OCI-LY1 (cell line): ENCODE results near the gene STEAP1B.
A peak's percentile ranks its signal among the peaks of the same experiment; 100 is the strongest.
"Not testable (repeated sequence)": the region's sequence is repeated elsewhere in the genome, so short reads cannot be mapped to it uniquely, and the experiment has no call there.

Experiments
- H2AFZ ChIP-seq: fragments of 200-600 bp; sonication (generic), shearing (Covaris generic); 2 replicates; pipeline ENCODE4 v1.6.0; 2014; ENCODE audit warnings: antibody characterized with exemption, mild to moderate bottlenecking, low read length
- H3F3A ChIP-seq: fragments of 200-600 bp; sonication (generic), shearing (Covaris generic); 2 replicates; pipeline ENCODE4 v1.6.0; 2014; ENCODE audit warnings: mild to moderate bottlenecking, antibody characterized with exemption, low read length, moderate library complexity; ENCODE audit not compliant: insufficient read depth
- H3K27ac ChIP-seq: fragments of 200-600 bp; sonication (generic); 2 replicates; pipeline ENCODE4 v1.5.1; 2014; ENCODE audit warnings: low read length, mixed run types, mild to moderate bottlenecking, low read depth; ENCODE audit not compliant: poor library complexity, severe bottlenecking
- H3K27me3 ChIP-seq: fragments of 200-600 bp; sonication (generic); 2 replicates; pipeline ENCODE4 v1.6.0; 2014; ENCODE audit warnings: antibody characterized with exemption, mild to moderate bottlenecking, low read length, moderate library complexity; ENCODE audit not compliant: insufficient read depth
- H3K36me3 ChIP-seq: fragments of 200-600 bp; sonication (generic); 2 replicates; pipeline ENCODE4 v1.6.1; 2014; ENCODE audit warnings: mild to moderate bottlenecking, antibody characterized with exemption, low read length, moderate library complexity, mixed read lengths; ENCODE audit not compliant: insufficient read depth
- H3K4me1 ChIP-seq: fragments of 200-600 bp; sonication (generic); 2 replicates; pipeline ENCODE4 v1.5.1; 2014; ENCODE audit warnings: mild to moderate bottlenecking, low read length, moderate library complexity; ENCODE audit not compliant: insufficient read depth, severe bottlenecking
- H3K4me2 ChIP-seq: fragments of 200-600 bp; sonication (generic), shearing (Covaris generic); 2 replicates; pipeline ENCODE4 v1.6.1; 2014; ENCODE audit warnings: low read length
- H3K4me3 ChIP-seq: fragments of 200-600 bp; sonication (generic); 2 replicates; pipeline ENCODE4 v1.5.1; 2014; ENCODE audit warnings: low read length, low read depth, mild to moderate bottlenecking, mixed read lengths; ENCODE audit not compliant: poor library complexity, severe bottlenecking
- H3K79me2 ChIP-seq: fragments of 200-600 bp; shearing (Covaris generic); 2 replicates; pipeline ENCODE4 v1.6.1; 2016; ENCODE audit warnings: mixed run types, low read length, mixed read lengths; ENCODE audit not compliant: insufficient read depth
- H3K9ac ChIP-seq: fragments of 200-600 bp; sonication (generic), shearing (Covaris generic); 2 replicates; pipeline ENCODE4 v1.6.1; 2014; ENCODE audit warnings: mild to moderate bottlenecking, low read length, mixed read lengths
- H3K9me2 ChIP-seq: fragments of 200-600 bp; sonication (generic), shearing (Covaris generic); 2 replicates; pipeline ENCODE4 v1.6.1; 2014; ENCODE audit warnings: low read depth, mild to moderate bottlenecking, low read length, mixed read lengths
- H3K9me3 ChIP-seq: fragments of 200-600 bp; shearing (Covaris generic); 2 replicates; pipeline ENCODE4 v1.6.1; 2014; ENCODE audit warnings: low read length, mixed read lengths
- H4K20me1 ChIP-seq: fragments of 200-600 bp; sonication (generic), shearing (Covaris generic); 2 replicates; pipeline ENCODE4 v1.6.0; 2016; ENCODE audit warnings: mild to moderate bottlenecking, low read length; ENCODE audit not compliant: insufficient read depth
- CTCF ChIP-seq: fragments of 200-600 bp; sonication (generic), shearing (Covaris generic); IDR thresholded peaks from 2 replicates; pipeline ENCODE4 v1.5.1; 2017; ENCODE audit warnings: mild to moderate bottlenecking, antibody characterized with exemption, low read length, moderate library complexity, mixed read lengths

Gene STEAP1B

GRCh38 chr7:22523478-22524352, 23.7 kb upstream of the STEAP1B start:
- not testable (repeated sequence) for H3K4me2 ChIP-seq

GRCh38 chr7:22519560-22519959, 19.6 kb upstream of the STEAP1B start:
- not testable (repeated sequence) for H3K79me2 ChIP-seq, H3F3A ChIP-seq, H3K9me2 ChIP-seq, H3K4me3 ChIP-seq, H3K4me1 ChIP-seq, H3K9me3 ChIP-seq, H2AFZ ChIP-seq, H3K27ac ChIP-seq, H3K36me3 ChIP-seq, H3K4me2 ChIP-seq, H3K27me3 ChIP-seq, H3K9ac ChIP-seq, H4K20me1 ChIP-seq

More at GRCh38 chr7:22523478-22524352, 23.7 kb upstream of the STEAP1B start:
- H3K4me3 ChIP-seq, H3K9me2 ChIP-seq, H3K9ac ChIP-seq, H4K20me1 ChIP-seq, H3K79me2 ChIP-seq, H3F3A ChIP-seq, H3K27me3 ChIP-seq, H3K36me3 ChIP-seq, H3K4me1 ChIP-seq, H3K27ac ChIP-seq, H2AFZ ChIP-seq, H3K9me3 ChIP-seq: not testable (repeated sequence)
- peak; percentile 44; the same call in 1 of the 2 replicates for TF ChIP-seq CTCF

- not testable (repeated sequence) for H3K36me3 ChIP-seq, H3K79me2 ChIP-seq, H3K4me1 ChIP-seq, H4K20me1 ChIP-seq, H3K9ac ChIP-seq, H3K27me3 ChIP-seq, H3K4me2 ChIP-seq, H3K27ac ChIP-seq, H3K9me2 ChIP-seq, H3K9me3 ChIP-seq, H3F3A ChIP-seq, H2AFZ ChIP-seq, H3K4me3 ChIP-seq
These were observed 17.0 kb upstream of the STEAP1B start for GRCh38 chr7:22516950-22517349.

GRCh38 chr7:22514963-22515362, 15.0 kb upstream of the STEAP1B start:
- H3K9me3 ChIP-seq, H3K79me2 ChIP-seq, H3K4me3 ChIP-seq, H2AFZ ChIP-seq, H3K36me3 ChIP-seq, H4K20me1 ChIP-seq, H3K4me2 ChIP-seq, H3F3A ChIP-seq, H3K4me1 ChIP-seq, H3K27ac ChIP-seq, H3K27me3 ChIP-seq, H3K9ac ChIP-seq, H3K9me2 ChIP-seq: not testable (repeated sequence)

- not testable (repeated sequence) for H3K4me2 ChIP-seq, H2AFZ ChIP-seq, H3K36me3 ChIP-seq, H3K27me3 ChIP-seq, H3K4me3 ChIP-seq, H3K79me2 ChIP-seq, H3F3A ChIP-seq, H3K4me1 ChIP-seq, H4K20me1 ChIP-seq, H3K9me3 ChIP-seq, H3K27ac ChIP-seq, H3K9ac ChIP-seq, H3K9me2 ChIP-seq
These were observed 7.3 kb upstream of the STEAP1B start for GRCh38 chr7:22507320-22507719.

GRCh38 chr7:22506316-22507020, 6.5 kb upstream of the STEAP1B start:
- not testable (repeated sequence) for H3K9me3 ChIP-seq, H3K9me2 ChIP-seq, H3K9ac ChIP-seq, H2AFZ ChIP-seq, H3K36me3 ChIP-seq, H3K4me3 ChIP-seq, H3K4me2 ChIP-seq, H3K27me3 ChIP-seq, H3K4me1 ChIP-seq, H3K27ac ChIP-seq, H4K20me1 ChIP-seq, H3F3A ChIP-seq, H3K79me2 ChIP-seq
